K562 (cell line): ENCODE measurements around the gene BRICD5. TPM values are rescaled to one million over a fixed set of nuclear protein-coding genes. Genes with fewer than 3 reads are reported as not detected.
A peak's percentile ranks its signal among the peaks of the same experiment; 100 is the strongest.

Experiments used
- ARNT ChIP-seq, 2 experiments: fragments of 450-650 bp; IDR thresholded peaks; 2 replicates each; pipeline ENCODE4 v1.6.1; 2016; ENCODE audit warnings: mild to moderate bottlenecking in 1 of 2
- CBFA2T2 ChIP-seq: fragments of 450-650 bp; conservative IDR thresholded peaks from 2 replicates; pipeline ENCODE4 v1.6.1; 2017; ENCODE audit warnings: mild to moderate bottlenecking
- COPS2 ChIP-seq: fragments of 450-650 bp; conservative IDR thresholded peaks from 2 replicates; pipeline ENCODE4 v1.6.1; 2016; ENCODE audit warnings: mild to moderate bottlenecking, moderate library complexity
- ELF1 ChIP-seq: fragments of 200-800 bp; sonication (Bioruptor generic); IDR thresholded peaks from 2 replicates; pipeline ENCODE4 v1.6.1; 2016; ENCODE audit warnings: missing genetic modification characterization, missing compliant biosample characterization
- IFI16 ChIP-seq: fragments of 250-450 bp; sonication (Bioruptor Pico); IDR thresholded peaks from 2 replicates; pipeline ENCODE4 v2.1.2; 2022; ENCODE audit warnings: mild to moderate bottlenecking, inconsistent platforms
- JUN ChIP-seq, 2 experiments: sonication (generic) in 1 of 2; formaldehyde crosslinking in 1 of 2; IDR thresholded peaks; 2 replicates each; pipeline versions ENCODE4 v1.6.1 to v1.8.0; 2012 to 2022; ENCODE audit warnings: borderline replicate concordance in 2 of 2, mild to moderate bottlenecking in 2 of 2, improper control_type of control experiment in 1 of 2, low read depth in 1 of 2, low read length in 1 of 2, missing genetic modification reagents in 1 of 2
- KAT8 ChIP-seq: fragments of 450-650 bp; IDR thresholded peaks from 2 replicates; pipeline ENCODE4 v1.6.1; 2016; ENCODE audit warnings: low read depth, mild to moderate bottlenecking
- KDM4B ChIP-seq, 2 experiments: fragments of 450-650 bp in 1 of 2; sonication (generic) in 1 of 2; IDR thresholded peaks; 2 replicates each; pipeline ENCODE4 v1.6.1; 2016 to 2017; ENCODE audit warnings: borderline replicate concordance in 2 of 2, antibody characterized with exemption in 1 of 2, low read depth in 1 of 2, mild to moderate bottlenecking in 1 of 2
- MECOM ChIP-seq: fragments of 250-450 bp; sonication (Bioruptor Pico); IDR thresholded peaks from 2 replicates; pipeline ENCODE4 v1.8.0; 2022; ENCODE audit warnings: inconsistent platforms
- PHB2 ChIP-seq: fragments of 450-650 bp; IDR thresholded peaks from 2 replicates; pipeline ENCODE4 v1.6.1; 2017; ENCODE audit warnings: low read depth
- RUNX1 ChIP-seq: sonication (generic); IDR thresholded peaks from 2 replicates; pipeline ENCODE4 v1.6.1; 2016; ENCODE audit warnings: antibody characterized with exemption, low read depth
- XRCC4 ChIP-seq: IDR thresholded peaks from one replicate; pipeline ENCODE4 v1.6.1; 2011; ENCODE audit not compliant: insufficient read depth, insufficient read length; ENCODE audit errors: extremely low read depth
- ZNF239 ChIP-seq: fragments of 250-450 bp; sonication (Bioruptor Pico); IDR thresholded peaks from 2 replicates; pipeline ENCODE4 v1.4.0; 2020; ENCODE audit warnings: mild to moderate bottlenecking
- polyA plus RNA-seq, 8 experiments: library from polyadenylated mRNA; depleted of rRNA in 4 of 8; stranded (reverse) in 5 of 8; unstranded in 3 of 8; fragments of >200 nt; fragmentation: Nextera tagmentation in 2 of 8; fragmentation: Illumina TruSeq in 1 of 8; extraction: Ambion mirVana in 2 of 8; extraction: Trizol in 1 of 8; gene quantifications; 2 replicates each; pipeline versions ENCODE4 v1.2.1 to v1.2.3, GENCODE V29; 2011 to 2014; ENCODE audit warnings: inconsistent platforms in 1 of 8, missing spikeins in 1 of 8
- total RNA-seq, 7 experiments: library from RNA; depleted of rRNA in 6 of 7; stranded (reverse); fragments of >200 nt in 6 of 7; fragmentation: Illumina TruSeq in 2 of 7; extraction: Trizol in 2 of 7; gene quantifications; 2 replicates each; pipeline versions ENCODE4 v1.2.1 to v1.2.3, GENCODE V29; 2011 to 2021; ENCODE audit warnings: low replicate concordance in 1 of 7
- TF ChIP-seq, protein P1 (sequence below): fragments of 200-400 bp; formaldehyde crosslinking; IDR thresholded peaks from 2 replicates; pipeline ENCODE4 v1.6.1; 2017; ENCODE audit warnings: mild to moderate bottlenecking, low read depth, low read length, moderate library complexity
- TF ChIP-seq, protein P2 (sequence below): fragments of 250-450 bp; sonication (Bioruptor Pico); IDR thresholded peaks from 2 replicates; pipeline ENCODE4 v1.8.0; 2021; ENCODE audit warnings: mild to moderate bottlenecking, moderate library complexity
- TF ChIP-seq, protein P3 (sequence below): fragments of 250-450 bp; sonication (Bioruptor Pico); IDR thresholded peaks from 2 replicates; pipeline ENCODE4 v1.4.0; 2020; ENCODE audit warnings: mild to moderate bottlenecking, moderate library complexity
- TF ChIP-seq, protein P4 (sequence below): fragments of 450-650 bp; formaldehyde crosslinking; IDR thresholded peaks from 2 replicates; pipeline ENCODE4 v1.4.0; 2020; ENCODE audit warnings: mild to moderate bottlenecking, moderate library complexity
- TF ChIP-seq, protein P5 (sequence below): fragments of 450-650 bp; IDR thresholded peaks from 2 replicates; pipeline ENCODE4 v1.6.1; 2016

Gene BRICD5
- total and polyA plus RNA-seq, 9 of the 15 experiments (the other 6 are each of a cell fraction or from before 2014, with no cell fraction given) = 0.24 to 15.1 (median 2.4) TPM; not detected in 1

DNA sequence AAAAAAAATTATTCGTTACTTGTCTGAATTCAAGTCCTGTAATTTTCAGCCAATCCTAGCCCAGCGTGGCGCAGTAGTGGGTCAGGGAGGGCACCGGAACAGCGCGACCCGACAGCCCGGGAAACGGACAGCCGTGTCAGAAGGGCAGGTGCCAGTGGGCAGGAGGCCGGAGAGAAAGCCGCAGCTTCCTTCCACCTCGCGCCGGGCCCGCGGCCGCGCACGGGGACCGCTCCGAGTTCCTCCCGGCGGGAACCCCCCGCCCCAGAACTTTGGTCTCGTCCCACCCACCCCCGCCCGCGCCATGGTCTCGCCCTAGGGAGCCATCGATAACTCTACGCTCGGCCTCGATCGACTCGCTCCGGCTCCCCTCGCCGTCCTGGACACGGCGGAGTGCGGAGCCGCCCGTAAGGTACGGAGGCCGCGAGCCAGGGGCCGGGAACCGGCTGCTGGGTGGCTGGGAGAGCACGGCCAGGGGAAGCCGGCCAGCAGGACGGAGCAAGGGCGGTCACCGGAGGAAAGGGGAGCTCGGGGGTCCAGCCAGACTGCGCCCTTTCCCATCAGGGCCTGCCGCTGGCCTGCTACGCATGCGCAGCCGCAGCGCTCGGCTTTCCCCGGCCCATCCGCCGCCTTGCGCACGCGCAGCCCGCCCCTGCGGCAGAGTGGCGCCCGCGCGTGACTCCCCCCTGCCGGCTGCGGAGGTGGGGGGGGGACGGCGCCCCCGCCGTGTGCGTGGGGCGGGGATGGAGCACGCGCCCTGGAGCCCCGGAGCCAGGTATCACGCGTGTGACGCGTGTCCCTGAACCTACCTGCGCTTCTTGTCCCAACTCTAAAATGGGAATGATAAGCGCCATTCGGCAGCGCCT lies 5.3 kb downstream of the BRICD5 start, which contains the start of gene MLST8 (continued):
- TF ChIP-seq IFI16 (CRISPR knock-in tag) (no peak), MECOM (CRISPR knock-in tag) (no peak), JUN (IDR thresholded peaks at IDR 0.05; ENCODE audit: borderline replicate concordance, low read depth, low read length) (no peak), JUN (CRISPR knock-in tag; IDR thresholded peaks at IDR 0.05; ENCODE audit: borderline replicate concordance) (no peak), CBFA2T2 (no peak), COPS2 (no peak), ZNF239 (CRISPR knock-in tag) (no peak), KAT8 (no peak), KDM4B (IDR thresholded peaks at IDR 0.05; ENCODE audit: borderline replicate concordance in 2 of 2, low read depth in 1 of 2) (peak in 1 of 2 experiments; percentile 63; a peak in 1 of 4 replicates), RUNX1 (no peak), ELF1 (tag) (peak; percentile 54; the same call in 1 of the 2 replicates), PHB2 (no peak), XRCC4 (no peak), ARNT (IDR thresholded peaks at IDR 0.05) (no peak)
- TF ChIP-seq, protein P1, sequence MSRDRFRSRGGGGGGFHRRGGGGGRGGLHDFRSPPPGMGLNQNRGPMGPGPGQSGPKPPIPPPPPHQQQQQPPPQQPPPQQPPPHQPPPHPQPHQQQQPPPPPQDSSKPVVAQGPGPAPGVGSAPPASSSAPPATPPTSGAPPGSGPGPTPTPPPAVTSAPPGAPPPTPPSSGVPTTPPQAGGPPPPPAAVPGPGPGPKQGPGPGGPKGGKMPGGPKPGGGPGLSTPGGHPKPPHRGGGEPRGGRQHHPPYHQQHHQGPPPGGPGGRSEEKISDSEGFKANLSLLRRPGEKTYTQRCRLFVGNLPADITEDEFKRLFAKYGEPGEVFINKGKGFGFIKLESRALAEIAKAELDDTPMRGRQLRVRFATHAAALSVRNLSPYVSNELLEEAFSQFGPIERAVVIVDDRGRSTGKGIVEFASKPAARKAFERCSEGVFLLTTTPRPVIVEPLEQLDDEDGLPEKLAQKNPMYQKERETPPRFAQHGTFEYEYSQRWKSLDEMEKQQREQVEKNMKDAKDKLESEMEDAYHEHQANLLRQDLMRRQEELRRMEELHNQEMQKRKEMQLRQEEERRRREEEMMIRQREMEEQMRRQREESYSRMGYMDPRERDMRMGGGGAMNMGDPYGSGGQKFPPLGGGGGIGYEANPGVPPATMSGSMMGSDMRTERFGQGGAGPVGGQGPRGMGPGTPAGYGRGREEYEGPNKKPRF = no peak
- TF ChIP-seq, protein P2, sequence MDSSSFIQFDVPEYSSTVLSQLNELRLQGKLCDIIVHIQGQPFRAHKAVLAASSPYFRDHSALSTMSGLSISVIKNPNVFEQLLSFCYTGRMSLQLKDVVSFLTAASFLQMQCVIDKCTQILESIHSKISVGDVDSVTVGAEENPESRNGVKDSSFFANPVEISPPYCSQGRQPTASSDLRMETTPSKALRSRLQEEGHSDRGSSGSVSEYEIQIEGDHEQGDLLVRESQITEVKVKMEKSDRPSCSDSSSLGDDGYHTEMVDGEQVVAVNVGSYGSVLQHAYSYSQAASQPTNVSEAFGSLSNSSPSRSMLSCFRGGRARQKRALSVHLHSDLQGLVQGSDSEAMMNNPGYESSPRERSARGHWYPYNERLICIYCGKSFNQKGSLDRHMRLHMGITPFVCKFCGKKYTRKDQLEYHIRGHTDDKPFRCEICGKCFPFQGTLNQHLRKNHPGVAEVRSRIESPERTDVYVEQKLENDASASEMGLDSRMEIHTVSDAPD (CRISPR knock-in tag) = no peak
- TF ChIP-seq, protein P3, sequence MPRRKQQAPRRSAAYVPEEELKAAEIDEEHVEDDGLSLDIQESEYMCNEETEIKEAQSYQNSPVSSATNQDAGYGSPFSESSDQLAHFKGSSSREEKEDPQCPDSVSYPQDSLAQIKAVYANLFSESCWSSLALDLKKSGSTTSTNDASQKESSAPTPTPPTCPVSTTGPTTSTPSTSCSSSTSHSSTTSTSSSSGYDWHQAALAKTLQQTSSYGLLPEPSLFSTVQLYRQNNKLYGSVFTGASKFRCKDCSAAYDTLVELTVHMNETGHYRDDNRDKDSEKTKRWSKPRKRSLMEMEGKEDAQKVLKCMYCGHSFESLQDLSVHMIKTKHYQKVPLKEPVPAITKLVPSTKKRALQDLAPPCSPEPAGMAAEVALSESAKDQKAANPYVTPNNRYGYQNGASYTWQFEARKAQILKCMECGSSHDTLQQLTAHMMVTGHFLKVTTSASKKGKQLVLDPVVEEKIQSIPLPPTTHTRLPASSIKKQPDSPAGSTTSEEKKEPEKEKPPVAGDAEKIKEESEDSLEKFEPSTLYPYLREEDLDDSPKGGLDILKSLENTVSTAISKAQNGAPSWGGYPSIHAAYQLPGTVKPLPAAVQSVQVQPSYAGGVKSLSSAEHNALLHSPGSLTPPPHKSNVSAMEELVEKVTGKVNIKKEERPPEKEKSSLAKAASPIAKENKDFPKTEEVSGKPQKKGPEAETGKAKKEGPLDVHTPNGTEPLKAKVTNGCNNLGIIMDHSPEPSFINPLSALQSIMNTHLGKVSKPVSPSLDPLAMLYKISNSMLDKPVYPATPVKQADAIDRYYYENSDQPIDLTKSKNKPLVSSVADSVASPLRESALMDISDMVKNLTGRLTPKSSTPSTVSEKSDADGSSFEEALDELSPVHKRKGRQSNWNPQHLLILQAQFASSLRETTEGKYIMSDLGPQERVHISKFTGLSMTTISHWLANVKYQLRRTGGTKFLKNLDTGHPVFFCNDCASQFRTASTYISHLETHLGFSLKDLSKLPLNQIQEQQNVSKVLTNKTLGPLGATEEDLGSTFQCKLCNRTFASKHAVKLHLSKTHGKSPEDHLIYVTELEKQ = no peak
- TF ChIP-seq, protein P4, sequence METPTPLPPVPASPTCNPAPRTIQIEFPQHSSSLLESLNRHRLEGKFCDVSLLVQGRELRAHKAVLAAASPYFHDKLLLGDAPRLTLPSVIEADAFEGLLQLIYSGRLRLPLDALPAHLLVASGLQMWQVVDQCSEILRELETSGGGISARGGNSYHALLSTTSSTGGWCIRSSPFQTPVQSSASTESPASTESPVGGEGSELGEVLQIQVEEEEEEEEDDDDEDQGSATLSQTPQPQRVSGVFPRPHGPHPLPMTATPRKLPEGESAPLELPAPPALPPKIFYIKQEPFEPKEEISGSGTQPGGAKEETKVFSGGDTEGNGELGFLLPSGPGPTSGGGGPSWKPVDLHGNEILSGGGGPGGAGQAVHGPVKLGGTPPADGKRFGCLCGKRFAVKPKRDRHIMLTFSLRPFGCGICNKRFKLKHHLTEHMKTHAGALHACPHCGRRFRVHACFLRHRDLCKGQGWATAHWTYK (CRISPR knock-in tag) = peak; percentile 94
- TF ChIP-seq, protein P5, sequence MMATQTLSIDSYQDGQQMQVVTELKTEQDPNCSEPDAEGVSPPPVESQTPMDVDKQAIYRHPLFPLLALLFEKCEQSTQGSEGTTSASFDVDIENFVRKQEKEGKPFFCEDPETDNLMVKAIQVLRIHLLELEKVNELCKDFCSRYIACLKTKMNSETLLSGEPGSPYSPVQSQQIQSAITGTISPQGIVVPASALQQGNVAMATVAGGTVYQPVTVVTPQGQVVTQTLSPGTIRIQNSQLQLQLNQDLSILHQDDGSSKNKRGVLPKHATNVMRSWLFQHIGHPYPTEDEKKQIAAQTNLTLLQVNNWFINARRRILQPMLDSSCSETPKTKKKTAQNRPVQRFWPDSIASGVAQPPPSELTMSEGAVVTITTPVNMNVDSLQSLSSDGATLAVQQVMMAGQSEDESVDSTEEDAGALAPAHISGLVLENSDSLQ = no peak
